H1 (cell line): Measurements from ENCODE around the gene TUG1. TPM values are rescaled to one million over a fixed set of nuclear protein-coding genes. Genes with fewer than 3 reads are reported as not detected.

Experiments
- ASH2L ChIP-seq: fragments of 200-600, 300-600 bp; sonication (generic); IDR thresholded peaks from one replicate; pipeline ENCODE4 v1.7.1; 2017; ENCODE audit warnings: low read length
- BRCA1 ChIP-seq: IDR thresholded peaks from 2 replicates; pipeline ENCODE4 v1.6.1; 2012; ENCODE audit warnings: low read depth, low read length, improper control_type of control experiment
- HDAC6 ChIP-seq: IDR thresholded peaks from one replicate; pipeline ENCODE4 v1.7.1; 2012; ENCODE audit warnings: low read depth, mild to moderate bottlenecking, inconsistent platforms, low read length, moderate library complexity
- polyA plus RNA-seq, 7 experiments: library from polyadenylated mRNA; depleted of rRNA in 3 of 7; stranded (reverse) in 5 of 7; unstranded in 2 of 7; fragments of >200 nt in 5 of 7; fragments of 200-250 nt in 2 of 7; gene quantifications; 1 replicate in 5 of 7; 2 replicates in 1 of 7; 4 replicates in 1 of 7; pipeline versions ENCODE4 v1.2.1 to v1.2.3, GENCODE V29; 2011 to 2013; ENCODE audit warnings: missing spikeins in 2 of 7, mixed read lengths in 2 of 7
- total RNA-seq: library from RNA; stranded (reverse); fragmentation: NEBNext Ultra II Directional; extraction: Animal tissue kit (Norgen Biotek cat#: 25700); gene quantifications from 2 replicates; pipeline ENCODE4 v1.2.1, GENCODE V29; 2021
- TF ChIP-seq, protein P1 (sequence below), 3 experiments: IDR thresholded peaks; 1 replicate in 2 of 3; 2 replicates in 1 of 3; pipeline versions ENCODE4 v1.5.1 to v1.6.1; 2011; ENCODE audit warnings: low read length in 3 of 3, mild to moderate bottlenecking in 3 of 3, inconsistent platforms in 2 of 3, low read depth in 1 of 3, moderate library complexity in 1 of 3; ENCODE audit not compliant: insufficient read depth in 1 of 3; ENCODE audit errors: control extremely low read depth in 1 of 3

The TUG1 gene
- total and polyA plus RNA-seq, 2 of the 8 experiments (the other 6 are each of a cell fraction or from before 2014, with no cell fraction given): 119 to 129 TPM

DNA sequence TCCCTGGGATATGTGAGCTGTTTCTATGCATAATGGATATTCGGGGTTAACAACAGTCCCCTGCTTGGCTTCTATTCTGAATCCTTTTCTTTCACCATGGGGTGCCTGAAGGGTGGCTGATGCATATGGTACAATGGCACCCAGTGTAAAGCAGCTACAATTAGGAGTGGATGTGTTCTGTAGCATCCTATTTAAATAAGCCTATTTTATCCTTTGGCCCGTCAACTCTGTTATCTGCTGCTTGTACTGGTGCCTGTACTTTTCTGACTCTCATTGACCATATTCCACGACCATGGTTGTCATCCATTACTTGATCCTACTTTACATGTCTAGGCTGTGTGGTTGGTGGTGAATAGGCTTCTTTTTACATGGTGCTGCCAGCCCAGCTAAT is 1.3 kb downstream of the TUG1 start (continued):
- TF ChIP-seq, protein P1, sequence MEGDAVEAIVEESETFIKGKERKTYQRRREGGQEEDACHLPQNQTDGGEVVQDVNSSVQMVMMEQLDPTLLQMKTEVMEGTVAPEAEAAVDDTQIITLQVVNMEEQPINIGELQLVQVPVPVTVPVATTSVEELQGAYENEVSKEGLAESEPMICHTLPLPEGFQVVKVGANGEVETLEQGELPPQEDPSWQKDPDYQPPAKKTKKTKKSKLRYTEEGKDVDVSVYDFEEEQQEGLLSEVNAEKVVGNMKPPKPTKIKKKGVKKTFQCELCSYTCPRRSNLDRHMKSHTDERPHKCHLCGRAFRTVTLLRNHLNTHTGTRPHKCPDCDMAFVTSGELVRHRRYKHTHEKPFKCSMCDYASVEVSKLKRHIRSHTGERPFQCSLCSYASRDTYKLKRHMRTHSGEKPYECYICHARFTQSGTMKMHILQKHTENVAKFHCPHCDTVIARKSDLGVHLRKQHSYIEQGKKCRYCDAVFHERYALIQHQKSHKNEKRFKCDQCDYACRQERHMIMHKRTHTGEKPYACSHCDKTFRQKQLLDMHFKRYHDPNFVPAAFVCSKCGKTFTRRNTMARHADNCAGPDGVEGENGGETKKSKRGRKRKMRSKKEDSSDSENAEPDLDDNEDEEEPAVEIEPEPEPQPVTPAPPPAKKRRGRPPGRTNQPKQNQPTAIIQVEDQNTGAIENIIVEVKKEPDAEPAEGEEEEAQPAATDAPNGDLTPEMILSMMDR (IDR thresholded peaks at IDR 0.05; ENCODE audit: control extremely low read depth in 1 of 3, insufficient read depth in 1 of 3, low read depth in 1 of 3, low read length in 3 of 3): no peak
- TF ChIP-seq HDAC6: no peak
- no peak for TF ChIP-seq ASH2L
- TF ChIP-seq BRCA1: no peak
